VCaP (cell line): ENCODE data around the gene TNFRSF13B.
"Not testable (repeated sequence)": the region's sequence is repeated elsewhere in the genome, so short reads cannot be mapped to it uniquely, and the experiment has no call there.

Experiments used
- H3K27ac ChIP-seq: fragments of 450-650 bp; 2 replicates; pipeline ENCODE4 v1.5.1; 2017
- CTCF ChIP-seq: fragments of 450-650 bp; conservative IDR thresholded peaks from 2 replicates; pipeline ENCODE4 v1.5.1; 2017; ENCODE audit warnings: mild to moderate bottlenecking, moderate library complexity

TNFRSF13B gene

DNA sequence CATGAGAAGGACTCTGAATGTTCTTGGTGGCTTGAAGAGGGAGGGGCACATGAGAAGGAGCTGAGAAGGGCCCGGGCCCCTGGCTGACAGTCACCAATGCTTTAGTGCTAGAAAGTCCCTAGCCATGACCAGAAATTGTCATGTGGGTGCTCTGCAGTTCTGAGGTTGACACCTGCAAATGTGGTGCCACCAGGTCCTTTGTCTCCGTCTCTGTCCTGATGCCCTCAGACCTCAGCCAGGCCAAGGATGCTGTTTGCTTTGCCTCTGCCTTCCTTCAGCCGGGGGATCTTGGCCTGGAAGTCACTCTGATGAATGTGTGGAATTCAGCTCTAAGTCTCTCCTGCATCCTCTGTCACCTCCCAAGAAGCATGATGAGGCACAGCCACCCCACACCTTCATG lies 63.6 kb downstream of the TNFRSF13B start:
- no peak for TF ChIP-seq CTCF
- H3K27ac ChIP-seq, result no peak overlapping the region

GRCh38 chr17:16906680-16907079 lies 65.2 kb downstream of the TNFRSF13B start:
- no peak overlapping the region for H3K27ac ChIP-seq
- TF ChIP-seq CTCF, result no peak

DNA sequence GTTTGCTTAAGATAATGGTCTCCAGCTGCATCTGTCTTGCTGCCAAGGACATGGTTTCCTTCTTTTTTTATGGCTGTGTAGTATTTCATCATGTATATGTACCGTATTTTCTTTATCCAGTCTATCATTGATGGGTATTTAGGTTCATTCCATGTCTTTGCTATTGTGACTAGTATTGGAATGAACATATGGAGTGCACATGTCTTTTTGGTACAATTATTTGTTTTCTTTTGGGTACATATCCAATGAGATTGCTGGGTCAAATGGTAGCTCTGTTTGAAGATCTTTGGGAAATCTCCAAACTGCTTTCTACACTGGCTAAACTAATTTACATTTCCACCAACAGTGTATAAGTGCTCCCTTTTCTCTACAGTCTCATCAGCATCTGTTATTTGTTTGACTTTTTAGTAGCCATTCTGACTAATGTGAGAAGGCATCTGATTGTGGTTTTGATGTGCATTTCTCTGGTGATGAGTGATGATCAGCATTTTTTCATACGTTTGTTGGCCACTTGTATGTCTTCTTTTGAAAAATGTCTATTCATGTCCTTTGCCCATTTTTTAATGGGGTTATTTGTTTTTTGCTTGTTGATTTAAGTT lies 66.2 kb downstream of the TNFRSF13B start:
- H3K27ac ChIP-seq, result no peak overlapping the region
- no peak for TF ChIP-seq CTCF

DNA sequence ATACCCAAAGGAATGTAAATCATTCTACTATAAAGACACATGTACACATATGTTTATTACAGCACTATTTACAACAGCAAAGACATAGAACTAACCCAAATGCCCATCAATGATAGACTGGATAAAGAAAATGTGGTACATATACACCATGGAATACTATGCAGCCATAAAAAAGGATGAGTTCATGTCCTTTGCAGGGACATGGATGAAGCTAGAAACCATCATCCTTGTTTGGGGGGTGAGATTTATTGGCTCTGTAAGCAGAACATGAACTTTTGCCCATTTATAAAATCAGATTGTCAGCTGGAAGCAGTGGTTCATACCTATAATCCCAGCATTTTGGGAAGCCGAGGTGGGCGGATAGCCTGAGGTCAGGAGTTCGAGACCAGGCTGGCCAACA lies 68.8 kb downstream of the TNFRSF13B start:
- not testable (repeated sequence) for H3K27ac ChIP-seq

GRCh38 chr17:16900288-16900882 lies 71.5 kb downstream of the TNFRSF13B start:
- no peak for TF ChIP-seq CTCF
- H3K27ac ChIP-seq, result no peak overlapping the region

- not testable (repeated sequence) for H3K27ac ChIP-seq
Measured at GRCh38 chr17:16897211-16897896, 74.6 kb downstream of the TNFRSF13B start.

DNA sequence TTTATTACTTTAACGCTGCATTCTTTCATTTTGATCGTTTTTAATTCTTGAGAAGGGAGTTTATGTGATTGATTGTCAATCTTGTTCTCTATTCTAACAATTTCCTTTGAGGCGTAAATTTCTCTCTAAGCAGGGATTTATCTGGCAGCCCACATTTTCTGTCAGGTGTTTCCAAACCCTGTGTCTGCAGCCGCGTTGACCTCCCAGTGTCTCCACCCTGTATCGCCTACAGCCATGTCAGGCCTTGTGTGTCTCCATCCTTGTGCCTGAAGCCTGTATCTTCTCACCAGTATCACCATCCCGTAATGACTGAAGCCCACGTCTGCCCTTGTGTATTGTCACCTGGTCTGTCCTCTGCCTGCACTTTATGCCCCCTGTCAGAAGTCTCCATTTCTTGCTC lies 75.7 kb downstream of the TNFRSF13B start:
- not testable (repeated sequence) for H3K27ac ChIP-seq

DNA sequence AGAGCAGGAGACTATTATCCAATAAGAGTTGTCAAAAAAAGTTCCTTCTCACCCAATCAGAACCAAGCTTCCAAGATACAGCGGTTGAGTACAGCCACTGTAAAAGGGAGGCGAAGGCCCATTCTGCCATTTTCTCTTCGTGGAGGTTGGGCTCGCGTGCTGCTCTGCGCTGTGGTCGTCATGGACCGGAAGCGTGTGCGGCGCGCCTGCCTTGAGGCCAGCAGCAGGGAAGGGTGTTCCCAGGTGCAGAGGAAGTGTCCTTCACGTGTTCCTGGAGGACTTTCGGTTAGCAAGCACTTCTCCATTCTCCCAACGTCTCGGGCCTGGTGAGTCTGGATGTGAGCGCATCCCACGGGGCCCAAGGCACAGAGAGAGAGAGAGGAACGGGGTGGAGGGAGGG lies 78.4 kb downstream of the TNFRSF13B start:
- not testable (repeated sequence) for H3K27ac ChIP-seq

DNA sequence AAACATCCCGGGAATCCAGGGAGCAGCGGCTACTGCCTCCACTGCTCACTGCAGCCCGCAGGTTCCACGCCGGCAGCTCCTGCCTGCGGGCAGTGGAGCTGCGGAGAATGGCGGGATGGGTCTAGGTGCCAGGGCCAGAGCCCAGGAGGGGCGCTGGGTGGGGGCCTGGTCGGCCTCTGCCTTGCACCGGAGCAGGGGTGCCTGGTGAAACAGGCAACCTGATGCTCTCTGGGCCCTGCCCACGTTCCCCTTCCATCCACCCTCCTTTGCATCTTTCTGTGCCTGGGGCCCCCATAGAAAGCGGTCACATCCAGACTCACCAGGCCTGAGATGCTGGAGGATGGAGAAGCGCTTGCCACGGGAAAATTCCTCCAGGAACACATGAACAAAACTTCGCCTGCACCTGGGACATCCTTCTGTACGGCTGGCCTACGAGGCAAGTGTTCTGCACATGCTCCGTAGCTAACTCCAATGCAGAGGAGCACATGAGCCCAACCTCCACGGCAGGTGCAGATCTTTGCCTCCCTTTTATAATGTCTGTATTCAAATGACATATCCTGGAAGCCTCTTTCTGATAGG lies 79.0 kb downstream of the TNFRSF13B start:
- not testable (repeated sequence) for H3K27ac ChIP-seq

DNA sequence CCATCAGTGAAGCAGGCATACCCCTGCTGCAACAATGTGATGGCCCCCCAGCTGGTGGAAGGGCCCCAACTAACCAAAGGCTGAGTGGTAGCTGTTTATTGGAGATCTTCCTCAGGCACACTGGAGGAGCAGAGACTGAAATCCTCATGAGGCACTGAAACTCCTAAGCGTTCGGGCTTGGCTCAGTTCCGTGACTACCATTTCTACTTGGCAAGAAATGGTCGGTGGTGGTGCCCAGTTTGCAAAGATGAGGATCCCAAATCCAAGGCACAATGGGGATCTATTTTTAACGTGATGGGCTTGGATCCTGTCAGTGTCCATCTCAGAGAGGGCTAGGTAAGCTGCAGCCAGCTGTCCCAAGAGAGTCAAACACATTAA lies 82.8 kb downstream of the TNFRSF13B start:
- TF ChIP-seq CTCF, result no peak

More for the DNA sequence above, 82.8 kb downstream of the TNFRSF13B start:
- H3K27ac ChIP-seq, result no peak overlapping the region
